ENCODE measurements around the gene MARCHF9.
A peak's percentile ranks its signal among the peaks of the same experiment; 100 is the strongest.

The MARCHF9 gene

DNA sequence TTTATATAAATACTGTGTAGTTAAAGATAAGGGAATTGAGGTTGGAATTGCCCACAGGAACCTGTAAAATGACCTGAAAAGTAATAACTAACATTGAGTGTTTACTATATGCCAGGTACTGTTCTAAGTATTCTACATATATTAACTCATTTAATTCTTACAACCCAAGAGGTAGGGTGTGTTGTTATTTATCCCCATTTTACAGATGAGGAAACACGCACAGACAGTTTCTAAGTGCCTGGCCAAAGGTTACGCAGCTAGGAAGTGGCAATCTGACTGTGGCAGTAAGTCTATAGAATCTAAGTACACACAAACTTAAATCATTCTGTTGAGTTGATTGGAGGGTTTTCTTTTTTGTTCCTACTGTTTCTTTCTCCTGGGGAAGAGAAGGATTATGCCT, 11.1 kb upstream of the MARCHF9 start:
- in situ Hi-C loops (cut with MboI; ENCODE audit: low sequenced_read_pairs, unreplicated experiment), result no loop called here
- TF ChIP-seq, protein P1, sequence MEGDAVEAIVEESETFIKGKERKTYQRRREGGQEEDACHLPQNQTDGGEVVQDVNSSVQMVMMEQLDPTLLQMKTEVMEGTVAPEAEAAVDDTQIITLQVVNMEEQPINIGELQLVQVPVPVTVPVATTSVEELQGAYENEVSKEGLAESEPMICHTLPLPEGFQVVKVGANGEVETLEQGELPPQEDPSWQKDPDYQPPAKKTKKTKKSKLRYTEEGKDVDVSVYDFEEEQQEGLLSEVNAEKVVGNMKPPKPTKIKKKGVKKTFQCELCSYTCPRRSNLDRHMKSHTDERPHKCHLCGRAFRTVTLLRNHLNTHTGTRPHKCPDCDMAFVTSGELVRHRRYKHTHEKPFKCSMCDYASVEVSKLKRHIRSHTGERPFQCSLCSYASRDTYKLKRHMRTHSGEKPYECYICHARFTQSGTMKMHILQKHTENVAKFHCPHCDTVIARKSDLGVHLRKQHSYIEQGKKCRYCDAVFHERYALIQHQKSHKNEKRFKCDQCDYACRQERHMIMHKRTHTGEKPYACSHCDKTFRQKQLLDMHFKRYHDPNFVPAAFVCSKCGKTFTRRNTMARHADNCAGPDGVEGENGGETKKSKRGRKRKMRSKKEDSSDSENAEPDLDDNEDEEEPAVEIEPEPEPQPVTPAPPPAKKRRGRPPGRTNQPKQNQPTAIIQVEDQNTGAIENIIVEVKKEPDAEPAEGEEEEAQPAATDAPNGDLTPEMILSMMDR (IDR thresholded peaks at IDR 0.05; ENCODE audit: borderline replicate concordance, control extremely low read depth, extremely low read depth, insufficient read depth, missing control alignments), result no peak
- no peak for DNase-seq (ENCODE audit: low spot score)

DNA sequence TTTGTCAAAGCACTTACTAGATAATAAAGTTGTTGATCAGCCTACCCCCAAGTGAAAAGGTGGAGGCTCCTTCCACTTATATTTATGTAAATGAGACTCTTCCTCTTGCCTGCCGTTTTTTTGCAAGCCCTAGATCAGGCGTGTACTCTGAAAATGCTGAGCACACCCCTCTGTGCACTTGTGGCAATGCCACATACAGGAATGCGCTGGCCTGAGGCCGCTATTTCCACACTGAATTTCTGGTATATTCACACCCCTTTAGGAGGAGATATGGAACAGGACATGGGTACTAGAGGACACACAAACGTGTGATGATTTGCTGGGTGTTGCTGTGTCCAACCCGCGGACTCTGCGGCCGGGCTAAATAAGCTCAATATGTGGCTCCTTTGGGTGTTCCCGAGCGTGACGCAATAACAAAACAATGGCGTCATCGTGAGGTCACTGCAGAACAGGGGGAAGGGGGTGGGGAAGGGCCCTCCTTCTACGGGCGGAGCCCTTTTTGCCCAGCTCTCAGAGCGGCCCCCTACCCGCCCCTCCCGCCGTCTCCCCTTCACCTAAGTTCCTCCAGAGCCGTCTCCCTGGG, 10.6 kb upstream of the MARCHF9 start:
- in situ Hi-C loops (cut with MboI; ENCODE audit: low sequenced_read_pairs, unreplicated experiment), result no loop called here
- peak; percentile 76 for DNase-seq (ENCODE audit: low spot score)
- TF ChIP-seq, protein P1 (IDR thresholded peaks at IDR 0.05; ENCODE audit: borderline replicate concordance, control extremely low read depth, extremely low read depth, insufficient read depth, missing control alignments), result no peak

DNA sequence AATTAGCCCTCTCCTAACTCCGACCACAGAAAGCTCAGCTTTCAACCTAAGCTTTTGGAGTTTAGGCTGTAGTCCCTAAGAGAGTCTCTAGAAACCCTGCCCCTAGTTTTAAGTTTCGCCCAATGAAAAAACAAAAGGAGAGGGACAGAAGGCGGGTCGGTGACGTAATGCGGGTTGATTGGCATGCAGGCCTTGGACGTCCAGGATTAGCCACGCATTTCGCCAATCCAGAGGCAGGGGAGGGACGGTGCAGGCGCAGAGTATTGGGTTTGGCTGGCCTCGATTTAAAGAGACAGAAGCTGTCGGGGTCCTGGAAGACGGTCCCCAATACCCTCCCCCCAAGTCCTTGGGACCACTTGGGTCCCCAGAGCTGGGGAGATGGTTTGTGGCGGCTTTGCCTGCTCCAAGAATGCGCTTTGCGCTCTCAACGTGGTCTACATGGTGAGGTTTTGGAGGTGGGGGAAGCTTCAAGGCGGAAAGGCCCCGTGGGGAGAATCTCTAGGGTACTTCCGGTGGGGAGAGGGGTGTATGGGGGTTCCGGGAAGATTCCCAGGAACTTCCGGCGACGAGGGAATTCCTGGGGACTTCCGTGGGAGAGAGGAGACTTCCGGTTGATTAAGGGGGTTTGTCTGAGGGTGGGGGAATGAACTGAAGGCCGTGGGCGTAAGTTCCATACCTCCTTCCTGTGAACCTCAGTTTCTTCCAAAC, 10.0 kb upstream of the MARCHF9 start, which contains the start of gene TSPAN31:
TSS of gene TSPAN31 (plus strand) at position 263 of the 708 bp plus-strand sequence. CDS start at position 379, 116 bp downstream.
- TF ChIP-seq, protein P1 (IDR thresholded peaks at IDR 0.05; ENCODE audit: borderline replicate concordance, control extremely low read depth, extremely low read depth, insufficient read depth, missing control alignments), result no peak
- DNase-seq (ENCODE audit: low spot score), result peak; percentile 92
- in situ Hi-C loops (cut with MboI; ENCODE audit: low sequenced_read_pairs, unreplicated experiment), result no loop called here

- DNase-seq (ENCODE audit: low spot score), result no peak
- in situ Hi-C loops (cut with MboI; ENCODE audit: low sequenced_read_pairs, unreplicated experiment), result no loop called here
- TF ChIP-seq, protein P1 (IDR thresholded peaks at IDR 0.05; ENCODE audit: borderline replicate concordance, control extremely low read depth, extremely low read depth, insufficient read depth, missing control alignments), result no peak
These were observed 9.4 kb upstream of the MARCHF9 start for GRCh38 chr12:57745485-57745881.

GRCh38 chr12:57746025-57746424, 8.9 kb upstream of the MARCHF9 start:
- in situ Hi-C loops (cut with MboI; ENCODE audit: low sequenced_read_pairs, unreplicated experiment), result no loop called here
- no peak for DNase-seq (ENCODE audit: low spot score)
- TF ChIP-seq, protein P1 (IDR thresholded peaks at IDR 0.05; ENCODE audit: borderline replicate concordance, control extremely low read depth, extremely low read depth, insufficient read depth, missing control alignments), result no peak

DNA sequence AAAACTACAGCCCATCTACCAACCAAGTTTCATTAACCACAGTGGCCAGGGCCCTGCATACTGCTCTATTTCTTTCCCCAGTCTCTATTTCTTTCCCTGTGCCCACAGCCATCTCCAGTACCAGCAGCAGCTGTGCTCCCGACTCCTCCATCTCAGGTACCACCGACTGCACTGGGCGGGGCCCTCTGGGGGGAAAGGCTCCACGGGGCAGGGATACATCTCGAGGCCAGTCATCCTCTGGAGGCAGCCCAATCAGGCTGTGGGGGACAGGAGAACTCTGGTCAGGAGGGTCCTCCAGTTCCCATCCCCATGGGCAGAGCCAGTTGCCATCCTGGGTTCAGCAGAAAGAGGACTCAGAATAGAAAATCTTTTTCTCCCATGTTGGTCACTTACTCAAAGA, 5.8 kb upstream of the MARCHF9 start:
- no peak for DNase-seq (ENCODE audit: low spot score)
- in situ Hi-C loops (cut with MboI; ENCODE audit: low sequenced_read_pairs, unreplicated experiment), result no loop called here
- TF ChIP-seq, protein P1 (IDR thresholded peaks at IDR 0.05; ENCODE audit: borderline replicate concordance, control extremely low read depth, extremely low read depth, insufficient read depth, missing control alignments), result no peak

All from GM13976 (cell line).